Measurements from ENCODE around the gene HPSE2.

The HPSE2 gene

GRCh38 chr10:98632456-98633150 lies 603.0 kb downstream of the HPSE2 start:
- Histone ChIP-seq H3K4me3 (replicated peaks; ENCODE audit: low read depth, low read length) (no peak overlapping the region), H3K27me3 (replicated peaks; ENCODE audit: control insufficient read depth, insufficient read depth, low read length) (no peaks in the 10 kb centered on the region), H3K36me3 (ENCODE audit: control insufficient read depth, insufficient read depth, low read length) (no peaks in the 10 kb centered on the region)
- TF ChIP-seq CTCF (IDR thresholded peaks at IDR 0.05; ENCODE audit: insufficient read depth, low read length, poor library complexity, severe bottlenecking): no peak
- no peak for DNase-seq (ENCODE audit: extremely low read depth, insufficient read length)

GRCh38 chr10:98628206-98628605 lies 607.4 kb downstream of the HPSE2 start:
- no peaks in the 10 kb centered on the region for H3K36me3 ChIP-seq (ENCODE audit: control insufficient read depth, insufficient read depth, low read length)
- TF ChIP-seq CTCF (IDR thresholded peaks at IDR 0.05; ENCODE audit: insufficient read depth, low read length, poor library complexity, severe bottlenecking): no peak
- no peak for DNase-seq (ENCODE audit: extremely low read depth, insufficient read length)
- no peak overlapping the region for H3K4me3 ChIP-seq (replicated peaks; ENCODE audit: low read depth, low read length)
- no peaks in the 10 kb centered on the region for H3K27me3 ChIP-seq (replicated peaks; ENCODE audit: control insufficient read depth, insufficient read depth, low read length)

DNA sequence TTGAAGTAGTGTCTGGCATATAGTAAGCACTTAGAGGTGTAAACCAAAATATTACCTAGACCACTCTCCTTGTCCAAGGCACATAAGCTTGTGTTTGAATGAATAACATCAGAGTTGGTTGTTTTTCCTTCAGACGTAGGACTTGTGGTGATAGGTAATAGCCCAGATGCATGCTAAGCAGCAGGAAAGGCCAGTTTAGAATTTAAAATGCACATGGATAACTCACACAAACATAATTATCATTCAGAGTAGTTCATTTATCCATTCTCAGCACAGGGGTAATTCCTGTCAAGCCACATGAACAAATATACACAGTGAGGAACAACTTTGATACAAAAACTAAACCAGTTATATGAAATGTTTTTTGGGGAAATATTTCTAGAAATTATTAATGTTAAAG lies 607.9 kb downstream of the HPSE2 start:
- no peaks in the 10 kb centered on the region for H3K27me3 ChIP-seq (replicated peaks; ENCODE audit: control insufficient read depth, insufficient read depth, low read length)
- no peak overlapping the region for H3K4me3 ChIP-seq (replicated peaks; ENCODE audit: low read depth, low read length)
- TF ChIP-seq CTCF (IDR thresholded peaks at IDR 0.05; ENCODE audit: insufficient read depth, low read length, poor library complexity, severe bottlenecking): no peak
- no peaks in the 10 kb centered on the region for H3K36me3 ChIP-seq (ENCODE audit: control insufficient read depth, insufficient read depth, low read length)
- DNase-seq (ENCODE audit: extremely low read depth, insufficient read length): no peak

DNA sequence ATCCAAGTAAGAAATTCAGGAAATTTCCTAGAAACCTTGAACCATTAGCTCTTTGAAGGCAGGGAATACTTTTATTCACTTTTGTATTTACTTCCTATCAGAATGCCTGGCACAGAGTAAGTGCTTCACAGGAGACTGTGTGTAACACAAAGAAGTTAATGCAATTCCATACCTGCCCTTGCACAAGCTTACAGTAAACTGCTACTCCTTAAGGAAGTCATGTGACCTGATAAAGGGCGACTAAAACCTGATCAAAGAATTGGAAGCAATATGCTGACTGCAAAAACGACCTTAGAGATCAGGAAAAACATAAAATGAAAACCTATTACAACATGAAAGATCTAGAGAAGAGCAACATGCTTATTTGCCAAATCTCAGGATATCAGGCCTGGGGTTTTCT lies 610.7 kb downstream of the HPSE2 start:
- Histone ChIP-seq H3K4me3 (replicated peaks; ENCODE audit: low read depth, low read length) (no peak overlapping the region), H3K36me3 (ENCODE audit: control insufficient read depth, insufficient read depth, low read length) (no peaks in the 10 kb centered on the region), H3K27me3 (replicated peaks; ENCODE audit: control insufficient read depth, insufficient read depth, low read length) (no peaks in the 10 kb centered on the region)
- no peak for TF ChIP-seq CTCF (IDR thresholded peaks at IDR 0.05; ENCODE audit: insufficient read depth, low read length, poor library complexity, severe bottlenecking)
- no peak for DNase-seq (ENCODE audit: extremely low read depth, insufficient read length)

- H3K36me3 ChIP-seq (ENCODE audit: control insufficient read depth, insufficient read depth, low read length): no peaks in the 10 kb centered on the region
- no peaks in the 10 kb centered on the region for H3K27me3 ChIP-seq (replicated peaks; ENCODE audit: control insufficient read depth, insufficient read depth, low read length)
- no peak for DNase-seq (ENCODE audit: extremely low read depth, insufficient read length)
- no peak for TF ChIP-seq CTCF (IDR thresholded peaks at IDR 0.05; ENCODE audit: insufficient read depth, low read length, poor library complexity, severe bottlenecking)
- H3K4me3 ChIP-seq (replicated peaks; ENCODE audit: low read depth, low read length): no peak overlapping the region
Measured at GRCh38 chr10:98623176-98623575, 612.5 kb downstream of the HPSE2 start.

GRCh38 chr10:98621630-98622029 lies 614.0 kb downstream of the HPSE2 start:
- Histone ChIP-seq H3K27me3 (replicated peaks; ENCODE audit: control insufficient read depth, insufficient read depth, low read length) (no peaks in the 10 kb centered on the region), H3K4me3 (replicated peaks; ENCODE audit: low read depth, low read length) (no peak overlapping the region), H3K36me3 (ENCODE audit: control insufficient read depth, insufficient read depth, low read length) (no peaks in the 10 kb centered on the region)
- no peak for DNase-seq (ENCODE audit: extremely low read depth, insufficient read length)
- TF ChIP-seq CTCF (IDR thresholded peaks at IDR 0.05; ENCODE audit: insufficient read depth, low read length, poor library complexity, severe bottlenecking): no peak

Data from GM06990 (cell line).